SK-N-SH treated with all-trans-retinoic acid at 6 μM for 48 hours (cell line): ENCODE measurements around the gene ABCA13.

Source experiments
- ATAC-seq: fragments of 200-7000 bp; cut with Tn5 transposase; 3 replicates; pipeline ENCODE4 v1.9.1; 2020; ENCODE audit warnings: mild to moderate bottlenecking, moderate library complexity
- ARNTL ChIP-seq: fragments of 450-650 bp; formaldehyde crosslinking; IDR thresholded peaks from 2 replicates; pipeline ENCODE4 v1.5.0; 2020; ENCODE audit warnings: low read depth, mild to moderate bottlenecking, moderate library complexity, borderline replicate concordance
- BACH2 ChIP-seq: fragments of 250-450 bp; sonication (Bioruptor Pico); IDR thresholded peaks from 2 replicates; pipeline ENCODE4 v1.9.0; 2021; ENCODE audit warnings: mild to moderate bottlenecking, borderline replicate concordance
- CSDC2 ChIP-seq: fragments of 250-450 bp; sonication (Bioruptor Pico); IDR thresholded peaks from 2 replicates; pipeline ENCODE4 v1.5.0; 2020; ENCODE audit warnings: mild to moderate bottlenecking, moderate library complexity
- CSRNP3 ChIP-seq: fragments of 250-450 bp; sonication (Bioruptor Pico); IDR thresholded peaks from 2 replicates; pipeline ENCODE4 v1.5.1; 2021; ENCODE audit warnings: mild to moderate bottlenecking, moderate library complexity
- ESRRG ChIP-seq: fragments of 250-450 bp; sonication (Bioruptor Pico); IDR thresholded peaks from 2 replicates; pipeline ENCODE4 v1.6.1; 2021; ENCODE audit warnings: mild to moderate bottlenecking
- GLIS3 ChIP-seq: fragments of 250-450 bp; sonication (Bioruptor Pico); IDR thresholded peaks from 2 replicates; pipeline ENCODE4 v1.5.0; 2020; ENCODE audit warnings: mild to moderate bottlenecking, moderate library complexity
- OSR1 ChIP-seq: fragments of 250-450 bp; sonication (Bioruptor Pico); IDR thresholded peaks from 2 replicates; pipeline ENCODE4 v1.8.0; 2022; ENCODE audit warnings: moderate library complexity, mild to moderate bottlenecking, inconsistent platforms
- PPARA ChIP-seq: fragments of 250-450 bp; sonication (Bioruptor Pico); IDR thresholded peaks from 2 replicates; pipeline ENCODE4 v1.5.0; 2020; ENCODE audit warnings: mild to moderate bottlenecking, borderline replicate concordance
- RARB ChIP-seq: fragments of 250-450 bp; sonication (Bioruptor Pico); IDR thresholded peaks from 2 replicates; pipeline ENCODE4 v1.8.0; 2021; ENCODE audit warnings: mild to moderate bottlenecking, moderate library complexity
- SNAI2 ChIP-seq: fragments of 250-450 bp; sonication (Bioruptor Pico); IDR thresholded peaks from 2 replicates; pipeline ENCODE4 v1.5.0; 2020; ENCODE audit warnings: mild to moderate bottlenecking, moderate library complexity
- TCF4 ChIP-seq: fragments of 250-450 bp; sonication (Bioruptor Pico); IDR thresholded peaks from 2 replicates; pipeline ENCODE4 v1.8.0; 2021; ENCODE audit warnings: mild to moderate bottlenecking, moderate library complexity, borderline replicate concordance
- TOX ChIP-seq: fragments of 250-450 bp; sonication (Bioruptor Pico); IDR thresholded peaks from 2 replicates; pipeline ENCODE4 v1.8.0; 2021; ENCODE audit warnings: mild to moderate bottlenecking, moderate library complexity, borderline replicate concordance
- ZC3H10 ChIP-seq: fragments of 250-450 bp; sonication (Bioruptor Pico); IDR thresholded peaks from 2 replicates; pipeline ENCODE4 v1.5.1; 2021; ENCODE audit warnings: mild to moderate bottlenecking, moderate library complexity
- ZFP3 ChIP-seq: fragments of 250-450 bp; sonication (Bioruptor Pico); IDR thresholded peaks from 2 replicates; pipeline ENCODE4 v1.5.0; 2020; ENCODE audit warnings: mild to moderate bottlenecking, moderate library complexity
- ZNF70 ChIP-seq: fragments of 450-650 bp; formaldehyde crosslinking; IDR thresholded peaks from 2 replicates; pipeline ENCODE4 v1.5.0; 2020; ENCODE audit warnings: mild to moderate bottlenecking, moderate library complexity
- ZNF8 ChIP-seq: fragments of 450-650 bp; formaldehyde crosslinking; IDR thresholded peaks from 2 replicates; pipeline ENCODE4 v1.5.0; 2020; ENCODE audit warnings: mild to moderate bottlenecking, moderate library complexity
- TF ChIP-seq, protein P1 (sequence below): fragments of 250-450 bp; sonication (Bioruptor Pico); IDR thresholded peaks from 2 replicates; pipeline ENCODE4 v1.8.0; 2021; ENCODE audit warnings: low read depth, mild to moderate bottlenecking, moderate library complexity, borderline replicate concordance
- TF ChIP-seq, protein P2 (sequence below): fragments of 250-450 bp; sonication (Bioruptor Pico); IDR thresholded peaks from 2 replicates; pipeline ENCODE4 v1.8.0; 2020; ENCODE audit warnings: mild to moderate bottlenecking, moderate library complexity, borderline replicate concordance
- TF ChIP-seq, protein P3 (sequence below): fragments of 250-450 bp; sonication (Bioruptor Pico); IDR thresholded peaks from 2 replicates; pipeline ENCODE4 v1.5.0; 2020; ENCODE audit warnings: mild to moderate bottlenecking, moderate library complexity

ABCA13 gene

GRCh38 chr7:48148311-48148710 is 22.9 kb upstream of the ABCA13 start:
- TF ChIP-seq GLIS3 (CRISPR knock-in tag) = no peak
- TF ChIP-seq TCF4 (CRISPR knock-in tag) = no peak
- TF ChIP-seq PPARA = no peak
- TF ChIP-seq ZNF70 (CRISPR knock-in tag) = no peak
- no peak for TF ChIP-seq TOX
- TF ChIP-seq, protein P1, sequence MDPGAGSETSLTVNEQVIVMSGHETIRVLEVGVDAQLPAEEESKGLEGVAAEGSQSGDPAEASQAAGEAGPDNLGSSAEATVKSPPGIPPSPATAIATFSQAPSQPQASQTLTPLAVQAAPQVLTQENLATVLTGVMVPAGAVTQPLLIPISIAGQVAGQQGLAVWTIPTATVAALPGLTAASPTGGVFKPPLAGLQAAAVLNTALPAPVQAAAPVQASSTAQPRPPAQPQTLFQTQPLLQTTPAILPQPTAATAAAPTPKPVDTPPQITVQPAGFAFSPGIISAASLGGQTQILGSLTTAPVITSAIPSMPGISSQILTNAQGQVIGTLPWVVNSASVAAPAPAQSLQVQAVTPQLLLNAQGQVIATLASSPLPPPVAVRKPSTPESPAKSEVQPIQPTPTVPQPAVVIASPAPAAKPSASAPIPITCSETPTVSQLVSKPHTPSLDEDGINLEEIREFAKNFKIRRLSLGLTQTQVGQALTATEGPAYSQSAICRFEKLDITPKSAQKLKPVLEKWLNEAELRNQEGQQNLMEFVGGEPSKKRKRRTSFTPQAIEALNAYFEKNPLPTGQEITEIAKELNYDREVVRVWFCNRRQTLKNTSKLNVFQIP (CRISPR knock-in tag) = no peak
- TF ChIP-seq ESRRG (CRISPR knock-in tag) = no peak
- ATAC-seq = no peak

DNA sequence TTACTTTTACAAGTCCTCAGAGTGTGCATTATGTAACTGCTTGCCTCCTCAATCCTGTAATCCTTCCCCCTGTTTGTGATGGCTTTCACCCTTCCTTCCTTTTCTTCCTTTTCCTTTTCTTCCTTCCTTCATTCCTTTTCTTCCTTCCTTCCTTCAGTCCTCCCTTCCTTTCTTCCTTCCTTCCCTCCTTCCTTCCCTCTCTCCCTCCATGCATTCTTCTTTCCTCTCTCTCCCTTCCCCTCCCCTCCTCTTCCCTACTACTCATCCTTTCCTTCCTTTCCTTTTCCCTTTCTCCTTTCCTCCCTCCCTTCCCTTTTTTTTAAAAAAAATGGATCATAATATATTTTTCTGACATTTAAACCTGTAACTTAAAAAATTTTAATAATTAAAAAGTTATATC is 22.2 kb upstream of the ABCA13 start:
- no peak for TF ChIP-seq PPARA
- TF ChIP-seq RARB = no peak
- TF ChIP-seq ARNTL (CRISPR knock-in tag) = no peak
- TF ChIP-seq TOX = no peak
- TF ChIP-seq, protein P2, sequence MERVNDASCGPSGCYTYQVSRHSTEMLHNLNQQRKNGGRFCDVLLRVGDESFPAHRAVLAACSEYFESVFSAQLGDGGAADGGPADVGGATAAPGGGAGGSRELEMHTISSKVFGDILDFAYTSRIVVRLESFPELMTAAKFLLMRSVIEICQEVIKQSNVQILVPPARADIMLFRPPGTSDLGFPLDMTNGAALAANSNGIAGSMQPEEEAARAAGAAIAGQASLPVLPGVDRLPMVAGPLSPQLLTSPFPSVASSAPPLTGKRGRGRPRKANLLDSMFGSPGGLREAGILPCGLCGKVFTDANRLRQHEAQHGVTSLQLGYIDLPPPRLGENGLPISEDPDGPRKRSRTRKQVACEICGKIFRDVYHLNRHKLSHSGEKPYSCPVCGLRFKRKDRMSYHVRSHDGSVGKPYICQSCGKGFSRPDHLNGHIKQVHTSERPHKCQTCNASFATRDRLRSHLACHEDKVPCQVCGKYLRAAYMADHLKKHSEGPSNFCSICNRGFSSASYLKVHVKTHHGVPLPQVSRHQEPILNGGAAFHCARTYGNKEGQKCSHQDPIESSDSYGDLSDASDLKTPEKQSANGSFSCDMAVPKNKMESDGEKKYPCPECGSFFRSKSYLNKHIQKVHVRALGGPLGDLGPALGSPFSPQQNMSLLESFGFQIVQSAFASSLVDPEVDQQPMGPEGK (CRISPR knock-in tag) = no peak
- TF ChIP-seq, protein P3, sequence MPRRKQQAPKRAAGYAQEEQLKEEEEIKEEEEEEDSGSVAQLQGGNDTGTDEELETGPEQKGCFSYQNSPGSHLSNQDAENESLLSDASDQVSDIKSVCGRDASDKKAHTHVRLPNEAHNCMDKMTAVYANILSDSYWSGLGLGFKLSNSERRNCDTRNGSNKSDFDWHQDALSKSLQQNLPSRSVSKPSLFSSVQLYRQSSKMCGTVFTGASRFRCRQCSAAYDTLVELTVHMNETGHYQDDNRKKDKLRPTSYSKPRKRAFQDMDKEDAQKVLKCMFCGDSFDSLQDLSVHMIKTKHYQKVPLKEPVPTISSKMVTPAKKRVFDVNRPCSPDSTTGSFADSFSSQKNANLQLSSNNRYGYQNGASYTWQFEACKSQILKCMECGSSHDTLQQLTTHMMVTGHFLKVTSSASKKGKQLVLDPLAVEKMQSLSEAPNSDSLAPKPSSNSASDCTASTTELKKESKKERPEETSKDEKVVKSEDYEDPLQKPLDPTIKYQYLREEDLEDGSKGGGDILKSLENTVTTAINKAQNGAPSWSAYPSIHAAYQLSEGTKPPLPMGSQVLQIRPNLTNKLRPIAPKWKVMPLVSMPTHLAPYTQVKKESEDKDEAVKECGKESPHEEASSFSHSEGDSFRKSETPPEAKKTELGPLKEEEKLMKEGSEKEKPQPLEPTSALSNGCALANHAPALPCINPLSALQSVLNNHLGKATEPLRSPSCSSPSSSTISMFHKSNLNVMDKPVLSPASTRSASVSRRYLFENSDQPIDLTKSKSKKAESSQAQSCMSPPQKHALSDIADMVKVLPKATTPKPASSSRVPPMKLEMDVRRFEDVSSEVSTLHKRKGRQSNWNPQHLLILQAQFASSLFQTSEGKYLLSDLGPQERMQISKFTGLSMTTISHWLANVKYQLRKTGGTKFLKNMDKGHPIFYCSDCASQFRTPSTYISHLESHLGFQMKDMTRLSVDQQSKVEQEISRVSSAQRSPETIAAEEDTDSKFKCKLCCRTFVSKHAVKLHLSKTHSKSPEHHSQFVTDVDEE = no peak
- TF ChIP-seq OSR1 (CRISPR knock-in tag) = no peak
- no peak for TF ChIP-seq CSDC2
- ATAC-seq = no peak

DNA sequence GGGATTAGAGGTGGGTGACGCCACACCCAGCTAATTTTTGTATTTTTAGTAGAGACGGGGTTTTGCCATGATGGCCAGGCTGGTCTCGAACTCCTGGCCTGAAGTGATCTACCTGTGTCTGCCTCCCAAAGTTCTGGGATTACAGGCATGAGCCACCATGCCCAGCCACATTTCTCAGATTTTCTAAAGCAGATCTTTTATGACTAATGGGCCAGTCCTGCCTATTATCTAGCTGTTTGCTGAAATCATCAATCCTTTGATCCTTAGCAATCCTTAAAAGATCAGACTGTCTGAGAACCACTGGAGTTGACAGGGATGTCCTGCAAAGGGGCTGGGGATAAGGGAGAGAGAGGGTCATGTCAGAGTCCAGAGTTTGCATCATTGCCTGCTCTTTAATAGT is 21.2 kb upstream of the ABCA13 start:
- TF ChIP-seq, protein P3 = no peak
- TF ChIP-seq, protein P1 (CRISPR knock-in tag) = no peak
- TF ChIP-seq SNAI2 (CRISPR knock-in tag) (no peak), ZFP3 (CRISPR knock-in tag) (no peak), ZC3H10 (CRISPR knock-in tag) (no peak), BACH2 (no peak), ESRRG (CRISPR knock-in tag) (no peak), ZNF8 (CRISPR knock-in tag) (no peak), TCF4 (CRISPR knock-in tag) (no peak), PPARA (no peak), ZNF70 (CRISPR knock-in tag) (no peak), ARNTL (CRISPR knock-in tag) (no peak), CSRNP3 (CRISPR knock-in tag) (no peak)
- TF ChIP-seq, all 23 proteins: peak for 0
- no peak for ATAC-seq
